Endothelial cell of umbilical vein (primary cell): ENCODE results near the gene ETV6.

Experiments used
- CTCF ChIP-seq, 2 donors: IDR thresholded peaks; 1 replicate in 1 of 2; 2 replicates in 1 of 2; pipeline ENCODE4 v1.5.1; 2011; ENCODE audit warnings: low read length in 2 of 2, mild to moderate bottlenecking in 2 of 2, moderate library complexity in 2 of 2, control low read depth in 1 of 2, inconsistent platforms in 1 of 2, low read depth in 1 of 2; ENCODE audit not compliant: insufficient read depth in 1 of 2; ENCODE audit errors: extremely low read depth in 1 of 2
- EZH2 ChIP-seq: IDR thresholded peaks from 2 replicates; pipeline ENCODE4 v1.6.1; 2012; ENCODE audit warnings: borderline replicate concordance, low read depth, mild to moderate bottlenecking, moderate library complexity, low read length, inconsistent platforms; ENCODE audit not compliant: severe bottlenecking
- MAX ChIP-seq: IDR thresholded peaks from 2 replicates; pipeline ENCODE4 v1.6.1; 2011; ENCODE audit not compliant: insufficient read depth, insufficient read length
- POLR2A ChIP-seq: IDR thresholded peaks from 2 replicates; pipeline ENCODE4 v1.6.1; 2012; ENCODE audit warnings: low read depth, mild to moderate bottlenecking, control low read depth, low read length
- POLR2AphosphoS5 ChIP-seq: IDR thresholded peaks from 2 replicates; pipeline ENCODE4 v1.6.1; 2012; ENCODE audit warnings: low read depth, mild to moderate bottlenecking, control low read depth, low read length, moderate library complexity; ENCODE audit not compliant: insufficient read depth

GRCh38 chr12:11696084-11696483, 46.6 kb downstream of the ETV6 start:
- no peak for TF ChIP-seq MAX
- no peak for TF ChIP-seq POLR2A
- no peak for TF ChIP-seq CTCF (IDR thresholded peaks at IDR 0.05; ENCODE audit: extremely low read depth in 1 of 2, insufficient read depth in 1 of 2, low read depth in 1 of 2, low read length in 2 of 2)
- no peak for TF ChIP-seq EZH2
- no peak for TF ChIP-seq POLR2AphosphoS5
